Measurements from ENCODE around the gene PAPOLB.

DNA sequence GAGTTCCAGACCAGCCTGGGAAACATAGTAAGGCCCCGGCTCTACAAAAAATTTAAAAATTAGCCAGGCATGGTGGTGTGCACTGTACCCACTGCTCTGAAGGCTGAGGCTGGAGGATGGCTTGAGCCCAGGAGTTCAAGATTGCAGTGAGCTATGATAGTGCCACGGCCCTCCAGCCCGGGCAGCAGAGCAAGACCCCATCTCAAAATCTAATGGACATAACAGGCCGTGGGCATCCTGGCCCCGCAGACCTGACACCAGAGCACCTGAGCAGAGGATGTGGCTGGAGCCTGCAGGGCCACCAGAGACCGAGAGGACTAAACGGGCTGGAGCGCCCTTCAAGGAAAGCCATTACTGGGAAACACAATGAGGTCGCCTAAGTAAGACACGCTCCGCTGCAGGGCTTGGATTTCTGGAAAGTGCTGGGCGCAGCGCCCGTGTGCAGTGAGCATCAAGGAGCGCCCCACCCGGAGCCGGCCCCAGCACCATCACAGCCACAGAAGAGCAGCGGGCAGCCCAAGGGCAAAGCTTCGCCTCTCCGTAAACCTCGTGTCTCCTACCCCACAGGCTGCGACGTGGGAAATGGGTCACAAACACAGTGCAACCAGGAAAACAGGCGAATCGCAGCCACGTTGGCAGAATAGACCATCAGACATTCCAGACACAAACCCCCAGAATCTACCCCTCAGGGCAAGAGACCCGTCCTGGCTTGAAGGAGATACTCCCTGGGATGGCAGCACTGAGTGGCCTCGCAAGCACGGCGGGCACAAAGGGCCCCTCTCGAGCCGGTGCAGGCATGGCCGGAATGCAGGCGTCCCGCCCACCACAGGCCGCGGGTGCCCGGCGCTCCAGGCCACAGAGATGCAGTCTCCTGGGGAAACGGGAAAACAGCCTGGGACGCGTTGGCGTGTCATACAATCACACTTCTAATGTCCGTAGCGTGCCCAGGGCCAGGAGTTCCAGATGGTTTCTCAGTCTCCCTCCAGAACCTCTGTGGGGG lies 16.8 kb upstream of the PAPOLB start:
- TF ChIP-seq, protein P1, sequence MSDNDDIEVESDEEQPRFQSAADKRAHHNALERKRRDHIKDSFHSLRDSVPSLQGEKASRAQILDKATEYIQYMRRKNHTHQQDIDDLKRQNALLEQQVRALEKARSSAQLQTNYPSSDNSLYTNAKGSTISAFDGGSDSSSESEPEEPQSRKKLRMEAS (IDR thresholded peaks at IDR 0.05): no peak
- TF ChIP-seq SMC3 (IDR thresholded peaks at IDR 0.05): no peak
- no peak for TF ChIP-seq ZNF302 (CRISPR knock-in tag; IDR thresholded peaks at IDR 0.05)
- TF ChIP-seq, protein P2, sequence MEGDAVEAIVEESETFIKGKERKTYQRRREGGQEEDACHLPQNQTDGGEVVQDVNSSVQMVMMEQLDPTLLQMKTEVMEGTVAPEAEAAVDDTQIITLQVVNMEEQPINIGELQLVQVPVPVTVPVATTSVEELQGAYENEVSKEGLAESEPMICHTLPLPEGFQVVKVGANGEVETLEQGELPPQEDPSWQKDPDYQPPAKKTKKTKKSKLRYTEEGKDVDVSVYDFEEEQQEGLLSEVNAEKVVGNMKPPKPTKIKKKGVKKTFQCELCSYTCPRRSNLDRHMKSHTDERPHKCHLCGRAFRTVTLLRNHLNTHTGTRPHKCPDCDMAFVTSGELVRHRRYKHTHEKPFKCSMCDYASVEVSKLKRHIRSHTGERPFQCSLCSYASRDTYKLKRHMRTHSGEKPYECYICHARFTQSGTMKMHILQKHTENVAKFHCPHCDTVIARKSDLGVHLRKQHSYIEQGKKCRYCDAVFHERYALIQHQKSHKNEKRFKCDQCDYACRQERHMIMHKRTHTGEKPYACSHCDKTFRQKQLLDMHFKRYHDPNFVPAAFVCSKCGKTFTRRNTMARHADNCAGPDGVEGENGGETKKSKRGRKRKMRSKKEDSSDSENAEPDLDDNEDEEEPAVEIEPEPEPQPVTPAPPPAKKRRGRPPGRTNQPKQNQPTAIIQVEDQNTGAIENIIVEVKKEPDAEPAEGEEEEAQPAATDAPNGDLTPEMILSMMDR (IDR thresholded peaks at IDR 0.05): no peak
- no peak for TF ChIP-seq FOSL2 (IDR thresholded peaks at IDR 0.05)
- TF ChIP-seq FOSL2 (CRISPR knock-in tag; IDR thresholded peaks at IDR 0.05): no peak
- TF ChIP-seq MYC (IDR thresholded peaks at IDR 0.05; ENCODE audit: borderline replicate concordance, low read length): no peak
- TF ChIP-seq, protein P3, sequence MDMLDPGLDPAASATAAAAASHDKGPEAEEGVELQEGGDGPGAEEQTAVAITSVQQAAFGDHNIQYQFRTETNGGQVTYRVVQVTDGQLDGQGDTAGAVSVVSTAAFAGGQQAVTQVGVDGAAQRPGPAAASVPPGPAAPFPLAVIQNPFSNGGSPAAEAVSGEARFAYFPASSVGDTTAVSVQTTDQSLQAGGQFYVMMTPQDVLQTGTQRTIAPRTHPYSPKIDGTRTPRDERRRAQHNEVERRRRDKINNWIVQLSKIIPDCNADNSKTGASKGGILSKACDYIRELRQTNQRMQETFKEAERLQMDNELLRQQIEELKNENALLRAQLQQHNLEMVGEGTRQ (IDR thresholded peaks at IDR 0.05): no peak
- TF ChIP-seq, protein P4, sequence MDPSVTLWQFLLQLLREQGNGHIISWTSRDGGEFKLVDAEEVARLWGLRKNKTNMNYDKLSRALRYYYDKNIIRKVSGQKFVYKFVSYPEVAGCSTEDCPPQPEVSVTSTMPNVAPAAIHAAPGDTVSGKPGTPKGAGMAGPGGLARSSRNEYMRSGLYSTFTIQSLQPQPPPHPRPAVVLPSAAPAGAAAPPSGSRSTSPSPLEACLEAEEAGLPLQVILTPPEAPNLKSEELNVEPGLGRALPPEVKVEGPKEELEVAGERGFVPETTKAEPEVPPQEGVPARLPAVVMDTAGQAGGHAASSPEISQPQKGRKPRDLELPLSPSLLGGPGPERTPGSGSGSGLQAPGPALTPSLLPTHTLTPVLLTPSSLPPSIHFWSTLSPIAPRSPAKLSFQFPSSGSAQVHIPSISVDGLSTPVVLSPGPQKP (IDR thresholded peaks at IDR 0.05; ENCODE audit: low read depth, low read length): no peak
- no peak for TF ChIP-seq KDM5A (IDR thresholded peaks at IDR 0.05)
- no peak for TF ChIP-seq POLR2A (IDR thresholded peaks at IDR 0.05; ENCODE audit: low read length)
- no peak for TF ChIP-seq NR3C1 (IDR thresholded peaks at IDR 0.05)
- no peak for TF ChIP-seq HOXB13 (CRISPR knock-in tag; IDR thresholded peaks at IDR 0.05; ENCODE audit: low read depth)
- TF ChIP-seq EP300 (IDR thresholded peaks at IDR 0.05): no peak

Measured in A549 (cell line).